ENCODE results near the gene ADAMTS9.

The ADAMTS9 gene, protein sequence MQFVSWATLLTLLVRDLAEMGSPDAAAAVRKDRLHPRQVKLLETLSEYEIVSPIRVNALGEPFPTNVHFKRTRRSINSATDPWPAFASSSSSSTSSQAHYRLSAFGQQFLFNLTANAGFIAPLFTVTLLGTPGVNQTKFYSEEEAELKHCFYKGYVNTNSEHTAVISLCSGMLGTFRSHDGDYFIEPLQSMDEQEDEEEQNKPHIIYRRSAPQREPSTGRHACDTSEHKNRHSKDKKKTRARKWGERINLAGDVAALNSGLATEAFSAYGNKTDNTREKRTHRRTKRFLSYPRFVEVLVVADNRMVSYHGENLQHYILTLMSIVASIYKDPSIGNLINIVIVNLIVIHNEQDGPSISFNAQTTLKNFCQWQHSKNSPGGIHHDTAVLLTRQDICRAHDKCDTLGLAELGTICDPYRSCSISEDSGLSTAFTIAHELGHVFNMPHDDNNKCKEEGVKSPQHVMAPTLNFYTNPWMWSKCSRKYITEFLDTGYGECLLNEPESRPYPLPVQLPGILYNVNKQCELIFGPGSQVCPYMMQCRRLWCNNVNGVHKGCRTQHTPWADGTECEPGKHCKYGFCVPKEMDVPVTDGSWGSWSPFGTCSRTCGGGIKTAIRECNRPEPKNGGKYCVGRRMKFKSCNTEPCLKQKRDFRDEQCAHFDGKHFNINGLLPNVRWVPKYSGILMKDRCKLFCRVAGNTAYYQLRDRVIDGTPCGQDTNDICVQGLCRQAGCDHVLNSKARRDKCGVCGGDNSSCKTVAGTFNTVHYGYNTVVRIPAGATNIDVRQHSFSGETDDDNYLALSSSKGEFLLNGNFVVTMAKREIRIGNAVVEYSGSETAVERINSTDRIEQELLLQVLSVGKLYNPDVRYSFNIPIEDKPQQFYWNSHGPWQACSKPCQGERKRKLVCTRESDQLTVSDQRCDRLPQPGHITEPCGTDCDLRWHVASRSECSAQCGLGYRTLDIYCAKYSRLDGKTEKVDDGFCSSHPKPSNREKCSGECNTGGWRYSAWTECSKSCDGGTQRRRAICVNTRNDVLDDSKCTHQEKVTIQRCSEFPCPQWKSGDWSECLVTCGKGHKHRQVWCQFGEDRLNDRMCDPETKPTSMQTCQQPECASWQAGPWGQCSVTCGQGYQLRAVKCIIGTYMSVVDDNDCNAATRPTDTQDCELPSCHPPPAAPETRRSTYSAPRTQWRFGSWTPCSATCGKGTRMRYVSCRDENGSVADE (N-terminal part only)

DNA sequence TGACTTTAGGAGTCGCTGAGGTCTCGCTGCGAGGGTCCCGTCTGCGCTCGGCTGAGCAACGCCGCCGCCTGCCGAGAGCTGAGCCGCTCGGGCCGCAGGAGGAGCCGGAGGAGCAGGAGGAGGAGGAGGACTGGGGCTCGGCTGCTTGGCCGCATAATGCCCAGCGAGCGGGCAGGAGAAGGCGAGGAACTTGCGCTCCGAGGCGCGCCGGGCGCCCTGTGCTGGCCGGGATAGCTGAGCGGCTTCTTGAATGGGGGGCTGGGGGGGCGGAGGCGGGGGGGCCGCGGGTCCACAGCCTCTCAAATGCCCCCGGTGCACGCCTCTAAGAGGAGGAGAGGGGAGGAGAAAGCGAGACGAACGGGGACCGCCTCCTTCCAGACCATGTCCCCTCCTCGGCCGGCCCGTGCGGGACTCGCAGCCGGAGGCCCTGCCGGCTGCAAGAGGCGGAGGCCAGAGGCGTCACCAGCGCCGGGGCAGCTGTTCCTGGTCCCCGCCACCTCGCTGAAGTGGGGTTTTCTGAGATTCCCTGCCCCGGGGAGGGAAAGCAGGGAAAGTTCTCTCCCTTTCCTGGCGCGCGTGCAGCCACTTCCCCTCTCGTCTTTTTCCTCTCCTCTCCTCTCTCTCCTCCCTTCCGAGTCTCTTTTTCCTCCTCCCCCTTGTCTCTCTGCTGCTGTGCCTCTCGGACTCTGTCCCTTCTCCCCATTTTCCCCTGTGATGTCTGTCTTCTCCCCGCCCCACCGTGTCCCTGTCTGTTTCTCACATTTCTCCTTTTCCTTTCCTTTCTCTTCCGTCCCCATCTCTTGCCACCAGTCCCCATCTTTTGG lies at the start of gene ADAMTS9:
Gene ADAMTS9 (minus strand): TSS at position 220 of the 824 bp plus-strand sequence. CDS start 343 bp downstream, outside the sequence.
- DNase-seq: no peak

DNA sequence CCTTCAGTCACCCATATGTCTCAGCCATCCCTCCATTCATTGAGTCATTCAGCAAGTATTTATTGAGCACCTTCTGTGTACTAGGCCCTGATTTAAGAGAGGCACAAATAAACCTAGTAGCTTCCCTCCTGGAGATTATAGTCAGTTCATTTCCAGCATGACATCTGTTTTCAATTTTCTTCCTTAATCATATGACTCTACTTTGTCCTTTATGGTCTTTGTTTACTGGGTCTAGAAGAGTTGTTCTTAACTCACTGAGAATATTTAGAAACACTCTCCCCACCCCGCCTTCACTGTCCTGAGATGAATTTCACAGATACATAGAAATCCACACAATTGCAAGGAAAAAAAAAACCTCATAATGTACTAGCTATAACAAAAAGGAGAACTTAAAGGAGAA lies 44.8 kb upstream of the ADAMTS9 start:
- no peak for DNase-seq

DNA sequence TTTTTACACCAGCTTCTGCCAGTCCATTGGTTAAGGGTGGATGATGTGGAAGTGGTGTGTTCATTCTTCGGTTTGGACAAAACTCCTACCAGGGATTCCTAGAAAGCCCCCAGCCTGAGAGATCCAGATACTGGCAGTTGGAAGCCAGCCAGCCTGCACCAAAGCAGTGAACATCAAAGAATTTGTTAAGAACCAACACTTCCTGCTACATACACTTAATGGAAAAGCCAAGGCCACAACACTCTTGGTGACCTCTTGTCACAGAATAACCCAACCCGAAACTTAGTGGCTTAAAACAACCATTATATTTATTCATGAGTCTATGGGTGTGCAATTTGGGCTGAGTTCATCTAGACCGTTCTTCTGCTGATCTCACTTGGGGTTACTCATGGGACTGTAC lies 42.9 kb upstream of the ADAMTS9 start:
- no peak for DNase-seq

DNA sequence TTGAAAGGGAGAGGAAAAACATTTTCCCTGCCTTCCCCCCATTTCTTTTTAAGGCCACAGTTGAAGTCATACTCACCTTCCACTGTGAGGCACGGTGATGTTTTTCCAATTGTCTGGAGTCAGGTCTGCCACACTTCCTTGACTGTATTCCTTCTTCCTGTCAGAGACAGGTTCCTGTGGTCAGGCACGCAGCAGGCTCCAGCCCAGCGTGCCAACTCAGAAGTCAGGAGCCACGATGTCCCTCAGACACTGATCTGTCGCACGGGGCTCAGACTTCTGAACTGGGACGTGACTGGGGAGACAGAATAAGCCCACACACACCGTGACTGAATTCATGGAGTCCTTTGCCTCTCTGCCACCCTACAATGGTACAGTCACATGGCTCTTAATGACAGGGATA lies 41.2 kb upstream of the ADAMTS9 start:
- no peak for DNase-seq

DNA sequence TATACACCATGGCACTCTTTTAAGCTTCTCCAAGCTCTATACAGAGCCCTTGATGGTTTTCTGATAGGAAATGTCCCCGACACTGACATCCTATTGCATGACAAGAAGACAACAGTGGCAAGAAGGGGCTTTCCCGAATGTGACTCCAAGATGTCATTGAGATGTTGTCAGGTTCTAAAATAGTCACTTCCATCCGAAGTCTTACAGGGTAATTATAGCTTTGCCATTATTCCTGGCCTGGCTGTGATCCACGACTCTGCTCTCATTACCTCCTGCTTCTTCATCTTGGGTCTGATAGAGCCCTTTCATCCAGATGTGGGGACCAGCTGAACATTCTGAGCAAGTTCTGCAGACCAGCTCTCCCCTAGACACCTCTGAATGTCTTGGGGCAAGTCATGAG lies 40.6 kb upstream of the ADAMTS9 start:
- no peak for DNase-seq

DNA sequence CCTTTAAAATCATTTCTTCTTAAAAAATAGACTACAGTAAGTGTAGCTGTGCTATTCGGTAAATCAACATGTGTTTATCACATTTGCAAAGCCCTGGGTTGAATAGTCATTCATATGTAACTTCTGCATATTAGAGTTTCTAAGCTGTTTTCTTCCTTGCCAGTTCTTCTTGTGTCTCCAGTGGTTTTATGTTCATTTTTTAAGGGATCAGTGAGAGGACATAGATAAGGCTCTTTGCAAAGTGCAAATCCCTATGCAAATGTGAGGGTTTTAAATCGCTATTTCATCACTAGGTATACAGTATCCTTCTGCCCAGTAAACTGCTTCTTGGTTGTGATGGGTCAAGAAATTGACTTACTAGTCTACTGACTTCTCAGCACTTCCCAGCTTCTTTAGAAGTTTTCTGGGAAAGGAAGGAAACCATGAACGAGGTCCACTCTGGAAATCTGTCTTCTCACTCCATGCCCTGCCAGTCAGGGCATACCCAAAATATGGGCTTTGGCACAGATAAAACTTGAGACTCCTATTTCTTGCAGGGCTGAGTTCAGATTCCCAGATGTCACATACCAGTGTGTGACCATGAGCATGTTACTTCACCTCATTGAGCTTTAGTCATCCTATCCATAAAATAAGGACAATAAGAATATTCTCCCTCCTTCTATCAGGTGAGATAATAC lies 38.8 kb upstream of the ADAMTS9 start:
- DNase-seq: no peak

DNA sequence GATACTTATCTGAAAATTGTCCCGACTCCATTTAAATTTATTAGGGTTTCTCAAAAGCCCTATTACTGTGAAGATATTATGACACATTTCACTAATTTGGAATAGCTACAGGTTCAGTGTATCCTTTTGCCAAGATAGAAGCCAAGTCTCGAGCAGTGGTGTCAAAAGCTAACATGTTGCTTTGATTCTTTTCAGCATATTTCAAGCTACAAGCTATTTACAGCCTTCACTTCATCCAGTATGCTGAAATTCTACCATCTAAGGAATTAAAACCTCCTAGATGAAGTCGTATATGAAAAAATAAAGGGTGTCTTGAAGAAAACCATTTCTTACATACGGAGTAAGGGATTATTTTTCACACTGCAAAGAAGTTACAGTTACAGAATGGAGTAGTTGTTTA lies 31.2 kb upstream of the ADAMTS9 start:
- DNase-seq: no peak

DNA sequence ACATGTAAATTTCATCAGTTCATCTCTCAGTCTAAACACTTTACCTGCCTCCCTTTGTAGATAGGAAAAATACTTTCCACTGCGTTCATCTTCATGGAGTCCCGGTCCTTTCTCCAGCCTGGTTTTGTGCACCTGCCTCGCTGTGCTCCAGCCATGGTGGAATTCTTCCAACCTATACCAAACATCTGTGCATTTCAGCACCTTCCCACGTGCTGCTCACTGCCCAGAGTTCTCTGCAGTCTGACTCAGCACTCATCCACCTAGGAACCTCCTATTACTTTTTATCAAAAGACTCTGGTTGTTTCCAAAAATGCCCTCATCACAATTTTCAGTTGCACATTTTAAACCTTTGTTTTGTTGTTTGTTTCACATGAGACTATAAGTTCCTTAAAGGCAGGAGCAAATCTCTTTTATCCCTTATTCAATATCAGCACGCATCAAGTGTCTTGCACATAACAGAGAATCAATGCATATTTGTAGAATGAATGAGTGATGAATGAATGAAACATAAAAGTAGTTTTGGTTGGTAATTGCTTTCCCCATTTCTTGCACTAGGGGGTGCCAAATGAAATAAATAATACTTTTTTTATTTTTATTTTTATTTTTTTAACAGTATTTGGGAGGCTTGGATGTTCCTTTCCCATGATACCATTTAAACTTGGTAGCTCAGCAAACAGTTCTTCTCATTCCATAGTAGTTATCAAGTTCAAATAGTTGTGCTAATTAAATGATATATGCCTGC lies 30.2 kb upstream of the ADAMTS9 start:
- DNase-seq: no peak

DNA sequence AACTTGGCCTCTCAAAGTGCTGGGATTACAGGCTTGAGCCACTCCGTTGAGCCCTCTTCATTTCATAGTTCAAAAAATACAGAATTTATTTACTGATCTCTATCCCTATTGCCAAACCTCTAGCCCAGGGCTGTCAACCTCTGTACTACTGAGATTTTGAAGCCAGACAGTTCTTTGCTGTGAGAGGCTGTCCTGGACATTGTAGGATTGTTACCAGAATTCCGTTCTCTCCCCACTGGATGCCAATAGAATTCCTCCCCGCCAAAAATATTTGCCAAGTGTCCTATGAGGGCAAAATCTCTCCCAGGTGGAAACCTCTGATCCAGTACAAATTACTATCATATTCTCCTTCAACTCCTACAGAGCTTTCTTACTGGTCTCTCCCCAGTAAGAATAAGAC lies 29.6 kb upstream of the ADAMTS9 start:
- no peak for DNase-seq

DNA sequence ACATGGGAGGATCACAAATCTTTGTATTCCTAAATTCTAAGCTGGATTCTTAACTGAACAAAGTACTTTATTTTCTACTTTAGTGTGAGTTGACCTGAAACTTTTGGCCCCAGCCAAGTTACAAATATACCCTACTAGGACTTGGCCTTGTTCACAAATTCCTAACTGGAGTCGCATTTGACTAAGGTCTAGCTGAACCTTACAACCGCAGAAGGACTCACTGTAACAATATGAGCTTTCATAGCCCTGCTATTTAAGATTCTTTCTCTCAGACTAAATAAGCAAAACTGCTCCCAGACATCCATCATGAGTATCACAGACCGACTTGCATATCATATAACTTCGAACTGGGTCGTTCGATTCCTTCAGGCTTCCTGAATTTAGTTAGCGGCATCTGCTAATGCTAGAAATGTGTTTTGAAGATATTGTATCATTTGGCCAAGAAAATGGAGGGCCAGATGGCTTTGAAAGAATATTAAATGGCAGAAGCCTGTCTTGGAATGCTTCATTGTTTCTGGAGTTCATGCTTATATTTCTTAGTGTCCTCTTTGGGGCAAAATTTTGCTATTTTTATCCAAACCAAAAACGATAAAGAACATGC lies 28.4 kb upstream of the ADAMTS9 start:
- DNase-seq: no peak

DNA sequence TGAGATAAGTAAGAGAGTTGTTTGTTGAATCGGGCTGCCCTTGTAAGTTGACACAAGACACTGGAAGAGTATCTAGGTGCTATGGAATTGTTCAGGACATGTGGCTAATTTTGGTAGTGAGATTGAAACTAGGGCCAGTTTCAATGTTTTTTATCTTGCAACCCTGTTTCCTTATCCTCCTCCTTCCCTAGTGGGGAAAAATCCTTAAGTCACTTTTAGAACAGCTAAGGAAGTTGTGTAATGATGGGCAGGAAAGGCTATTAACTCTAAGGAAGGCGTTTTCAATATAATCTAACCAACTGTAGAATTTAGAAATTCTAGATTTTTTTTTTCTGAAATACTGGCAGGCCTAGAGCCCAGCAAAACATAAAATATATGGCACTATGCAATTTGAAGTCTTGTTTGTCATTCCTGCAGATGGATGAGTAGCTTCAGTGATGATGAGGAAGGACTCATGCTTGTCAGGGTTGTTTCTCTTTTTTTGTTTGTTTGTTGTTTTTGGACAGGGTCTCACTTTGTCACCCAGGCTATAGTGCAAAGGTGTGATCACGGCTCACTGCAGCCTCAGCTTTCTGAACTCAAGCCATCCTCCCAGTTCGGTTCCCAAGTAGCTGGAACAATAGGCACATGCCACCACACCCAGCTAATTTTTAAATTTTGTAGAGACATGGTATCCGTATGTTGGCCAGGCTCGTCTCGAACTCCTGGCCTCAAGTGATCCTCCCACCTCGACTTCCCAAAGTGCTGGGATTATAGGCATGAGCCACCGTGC lies 27.6 kb upstream of the ADAMTS9 start:
- DNase-seq: no peak

DNA sequence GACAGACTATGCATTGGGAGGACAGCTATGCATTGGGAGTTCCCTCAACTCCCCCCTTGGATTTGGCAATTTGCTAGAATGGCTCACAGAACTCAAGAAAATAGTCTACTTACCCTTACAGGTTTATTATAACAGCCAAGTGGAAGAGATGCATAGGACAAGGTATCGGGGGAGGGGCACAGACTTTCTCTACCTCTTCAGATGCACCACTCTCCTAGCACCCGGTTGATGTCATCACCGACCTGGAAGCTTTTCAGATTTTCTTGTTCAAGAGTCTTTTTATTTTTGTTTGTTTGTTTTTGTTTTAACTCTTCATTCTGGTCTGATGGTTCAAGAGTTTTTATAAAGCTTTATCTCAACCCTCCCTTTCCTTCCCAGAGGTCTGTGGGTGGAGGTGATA lies 20.7 kb upstream of the ADAMTS9 start:
- DNase-seq: no peak

DNA sequence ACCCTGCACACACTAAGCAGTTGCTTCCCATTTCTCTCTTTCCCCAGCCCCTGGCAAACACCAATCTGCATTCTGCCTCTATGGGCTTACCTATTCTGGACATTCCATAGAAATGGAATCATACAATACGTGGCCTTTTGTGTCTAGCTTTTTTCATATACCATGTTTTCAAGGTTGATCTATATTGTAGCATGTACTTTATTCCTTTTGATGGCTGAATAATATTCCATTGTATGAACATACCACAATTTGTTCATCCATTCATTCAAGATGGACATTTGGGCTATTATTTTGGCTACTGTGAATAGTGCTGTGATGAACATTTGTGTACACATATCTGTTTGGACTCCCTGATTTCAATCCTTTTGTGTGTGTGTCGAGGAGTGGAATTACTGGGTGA lies 18.1 kb upstream of the ADAMTS9 start:
- DNase-seq: no peak

DNA sequence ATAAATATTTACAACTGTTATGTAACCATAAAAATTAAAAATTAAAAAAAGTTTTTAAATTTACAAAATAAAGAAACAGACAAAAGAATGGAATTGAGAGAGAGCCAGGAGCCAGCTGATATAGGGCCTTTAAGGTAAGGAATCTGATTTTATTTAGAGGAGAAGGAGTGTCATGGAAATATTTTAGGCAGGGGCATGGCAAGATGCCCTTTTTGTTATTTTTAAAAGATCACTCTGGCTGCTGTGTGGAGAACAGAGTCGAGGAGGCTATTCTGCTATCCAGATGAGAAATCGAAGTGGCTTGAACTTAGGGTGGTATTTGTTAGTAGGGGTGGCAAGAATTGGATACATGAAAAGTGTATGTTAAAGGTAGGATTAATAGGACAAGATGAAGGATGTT lies 9.1 kb upstream of the ADAMTS9 start:
- DNase-seq: no peak

DNA sequence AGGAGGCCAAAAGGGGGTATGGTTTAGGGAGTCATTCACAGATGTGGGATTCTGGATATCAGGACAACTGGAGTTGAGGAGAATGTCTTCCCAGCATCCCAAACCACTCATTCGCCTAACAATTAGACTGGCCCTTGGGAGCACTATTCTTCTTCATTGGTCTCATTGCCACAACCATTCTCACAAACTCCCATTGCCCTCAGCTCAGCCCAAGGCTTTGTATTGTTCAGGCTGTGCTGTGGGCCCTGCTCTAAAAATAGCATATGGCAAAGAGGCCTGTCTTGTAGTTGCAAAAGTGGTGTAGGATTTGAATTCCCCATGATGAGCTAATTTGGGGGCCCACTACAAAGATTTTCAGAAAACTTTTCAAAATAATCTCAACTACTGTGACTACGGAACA lies 6.3 kb upstream of the ADAMTS9 start:
- no peak for DNase-seq

DNA sequence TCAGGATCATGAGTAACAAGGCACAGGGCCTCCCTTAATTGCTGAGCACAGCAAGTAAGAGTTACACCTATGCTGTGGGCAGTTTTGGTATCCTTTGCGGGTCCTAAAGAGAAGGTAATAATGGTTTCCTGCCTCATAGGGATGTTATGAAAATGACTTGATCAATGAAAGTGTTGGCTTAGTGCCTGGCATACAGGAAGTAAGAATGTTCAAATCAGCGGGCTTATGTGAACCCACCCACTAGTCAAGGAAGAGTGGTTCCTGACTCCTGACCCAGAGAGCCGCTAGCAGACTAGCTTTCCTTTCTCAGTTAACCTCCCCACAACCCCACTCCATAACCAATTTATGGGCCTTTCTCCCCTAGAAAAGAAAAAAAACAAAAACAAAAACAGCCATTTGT lies 5.2 kb upstream of the ADAMTS9 start:
- no peak for DNase-seq

DNA sequence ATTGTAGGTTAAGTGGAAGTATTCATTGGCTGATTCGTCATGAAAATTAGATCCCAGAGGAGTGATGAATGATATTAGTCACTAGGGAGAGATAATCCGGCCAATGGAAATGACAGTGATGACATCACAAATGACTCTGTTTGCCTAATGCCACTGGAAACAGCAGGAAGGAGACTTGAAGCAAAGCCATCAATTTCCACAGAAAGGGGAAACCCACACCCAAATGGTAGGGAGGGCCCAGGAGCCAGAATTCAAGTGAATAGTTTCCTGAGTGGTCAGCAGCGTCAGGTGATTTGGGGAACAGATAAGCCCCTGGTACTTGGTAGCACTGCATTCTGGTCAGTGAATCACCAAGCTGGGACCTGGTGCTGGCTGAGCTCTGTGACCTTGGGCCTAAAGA lies 3.3 kb upstream of the ADAMTS9 start:
- no peak for DNase-seq

DNA sequence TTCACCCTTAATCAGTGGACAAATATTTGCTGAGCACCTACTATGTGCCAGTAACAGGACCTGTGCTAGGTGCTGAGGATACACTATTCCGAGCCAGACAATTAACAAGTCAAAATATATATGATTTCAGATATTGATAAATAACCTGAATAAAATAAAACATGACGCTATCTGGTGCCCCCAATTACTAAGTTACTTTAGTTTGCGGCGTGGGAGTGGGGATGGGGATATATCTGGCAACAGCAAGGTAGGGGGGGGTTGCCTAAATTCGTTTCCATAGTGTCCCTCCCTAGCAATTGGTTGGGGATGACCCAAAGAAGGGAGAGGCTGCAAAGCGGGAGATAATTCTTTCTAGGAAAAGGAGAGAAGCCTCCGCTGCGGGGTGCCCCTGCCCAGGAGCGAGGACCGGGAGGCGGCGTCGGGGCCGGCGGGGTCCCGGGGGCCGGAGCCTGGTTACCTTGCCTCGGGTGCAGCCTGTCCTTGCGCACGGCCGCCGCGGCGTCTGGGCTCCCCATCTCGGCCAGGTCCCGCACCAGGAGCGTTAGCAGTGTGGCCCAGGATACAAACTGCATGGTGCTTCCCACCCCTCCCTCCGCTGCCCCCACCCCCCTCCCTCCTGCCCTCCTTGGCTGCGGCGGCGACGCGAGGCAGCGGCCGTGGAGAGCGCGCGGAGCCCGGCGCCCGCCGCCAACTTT lies 567 bp downstream of the ADAMTS9 start:
- no peak for DNase-seq

DNA sequence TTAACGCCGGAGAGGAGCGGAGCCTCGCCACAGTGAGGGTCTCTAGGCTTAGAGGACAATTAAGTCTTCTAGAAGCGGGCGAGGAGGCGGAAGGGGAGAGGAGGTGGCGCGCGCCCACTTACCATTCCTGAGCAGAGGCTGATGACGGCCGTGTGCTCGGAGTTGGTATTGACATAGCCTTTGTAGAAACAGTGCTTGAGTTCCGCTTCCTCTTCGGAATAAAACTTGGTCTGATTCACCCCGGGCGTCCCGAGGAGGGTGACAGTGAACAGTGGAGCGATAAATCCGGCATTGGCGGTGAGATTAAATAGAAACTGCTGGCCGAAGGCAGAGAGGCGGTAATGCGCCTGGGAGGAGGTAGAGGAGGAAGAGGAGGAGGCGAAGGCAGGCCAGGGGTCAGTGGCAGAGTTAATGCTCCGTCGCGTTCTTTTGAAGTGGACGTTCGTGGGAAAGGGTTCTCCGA lies 1.3 kb downstream of the ADAMTS9 start:
- DNase-seq: no peak
